HL-60/S4 treated with retinoic acid at 250 ng/mL for 4 days and 3 days (cell line): ENCODE measurements around the gene RILPL1.
"Not testable (repeated sequence)": the region's sequence is repeated elsewhere in the genome, so short reads cannot be mapped to it uniquely, and the experiment has no call there.

Source experiments
- in situ Hi-C: fragments of 300-500 bp; cut with MboI; formaldehyde crosslinking; loops from 2 replicates; pipeline ENCODE4 v1.7.0; 2022; ENCODE audit warnings: low sequenced_read_pairs

Gene RILPL1

GRCh38 chr12:123497065-123497464, 36.5 kb downstream of the RILPL1 start:
- in situ Hi-C loops: no loop called here

DNA sequence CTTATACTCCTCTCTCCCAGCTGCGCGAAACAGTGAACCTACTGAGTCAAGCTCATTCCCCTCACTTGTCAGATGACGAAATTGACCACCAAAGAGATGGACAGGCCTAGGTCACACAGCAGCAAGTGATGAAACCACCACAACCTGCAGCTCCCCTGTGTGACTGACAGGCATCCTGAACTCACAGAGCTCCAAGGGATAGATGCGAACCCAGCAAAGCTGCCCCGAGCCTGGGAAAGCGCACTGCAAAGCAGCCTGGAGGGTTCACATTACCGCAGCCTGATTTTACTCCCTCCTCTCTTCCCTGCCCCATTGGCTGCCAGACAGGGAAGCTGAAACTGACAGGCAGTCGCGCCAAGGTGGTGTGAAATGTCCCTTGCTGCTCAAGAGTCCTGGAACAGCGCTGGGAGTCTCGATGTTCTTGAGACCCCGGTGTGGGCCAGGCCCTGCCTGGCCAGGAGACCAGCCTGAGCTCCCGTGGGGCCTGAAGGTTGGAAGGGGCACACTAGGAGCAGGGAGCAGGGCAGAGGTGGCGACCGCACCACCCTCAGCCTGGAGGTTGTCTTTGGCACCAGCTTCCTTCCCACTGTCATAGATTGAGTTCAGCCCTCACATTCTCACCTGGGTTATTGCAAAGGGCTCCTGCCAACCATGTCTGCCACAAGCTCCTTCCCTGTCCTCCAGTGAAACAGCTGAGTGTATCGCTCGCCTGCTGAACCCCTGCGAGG, 39.2 kb downstream of the RILPL1 start:
- in situ Hi-C loops: no loop called here

- in situ Hi-C loops: not testable (repeated sequence)
These were observed 41.0 kb downstream of the RILPL1 start for GRCh38 chr12:123492339-123493039.

DNA sequence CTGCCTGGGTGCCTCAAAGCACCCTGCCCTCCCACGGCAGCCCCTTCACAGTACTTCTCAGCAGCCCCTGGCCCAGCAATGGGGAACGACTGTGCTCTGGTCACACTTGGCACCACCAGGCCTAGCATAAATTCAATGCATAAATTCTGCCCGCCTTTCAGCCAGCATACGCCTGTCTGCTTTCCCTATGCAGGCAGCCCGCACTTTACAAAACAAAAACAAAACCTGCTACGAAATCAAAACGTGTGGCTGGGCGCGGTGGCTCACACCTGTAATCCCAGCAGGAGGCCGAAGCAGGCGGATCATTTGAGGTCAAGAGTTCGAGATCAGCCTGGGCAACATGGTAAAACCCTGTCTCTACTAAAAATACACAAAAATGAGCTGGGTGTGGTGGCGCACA, 42.0 kb downstream of the RILPL1 start:
- in situ Hi-C loops: no loop called here

- in situ Hi-C loops: no loop called here
These were observed 42.5 kb downstream of the RILPL1 start for GRCh38 chr12:123491056-123491455.

- in situ Hi-C loops: no loop called here
These were observed 43.4 kb downstream of the RILPL1 start for GRCh38 chr12:123490089-123490488.

- in situ Hi-C loops: no loop called here
These were observed 43.9 kb downstream of the RILPL1 start for GRCh38 chr12:123489580-123489979.

DNA sequence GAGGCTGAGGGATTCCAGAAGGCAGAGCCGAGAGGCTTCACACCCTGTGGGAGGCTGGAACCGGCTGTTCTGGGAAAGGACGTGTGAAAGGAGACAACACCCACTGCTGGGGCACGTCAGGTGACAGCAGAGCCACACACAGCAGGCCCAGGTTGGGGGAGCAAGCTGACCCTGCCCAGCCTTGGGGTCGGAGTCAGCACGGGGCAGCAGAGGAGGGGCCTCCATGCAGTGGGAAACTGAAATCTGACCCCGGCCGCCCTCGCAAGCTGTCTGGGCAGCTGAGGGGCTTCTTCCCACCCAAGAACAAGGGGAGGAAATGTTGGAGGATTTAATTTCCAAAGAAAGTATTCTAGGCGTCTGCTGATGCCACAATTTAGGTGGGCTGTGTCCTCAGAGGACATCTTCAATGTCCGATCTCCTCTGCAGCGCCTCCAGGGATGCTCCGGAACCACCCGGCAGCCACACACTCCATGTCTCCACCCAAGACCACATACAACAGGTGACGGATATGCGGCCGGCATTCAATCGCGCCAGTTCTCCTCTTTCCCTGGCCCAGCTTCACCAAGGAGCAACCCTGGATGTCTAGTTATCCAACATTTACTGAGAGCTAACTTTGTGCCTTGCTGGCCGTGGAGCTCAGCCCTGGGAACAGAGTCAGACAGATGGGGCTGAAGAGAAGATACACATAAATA, 44.8 kb downstream of the RILPL1 start:
- in situ Hi-C loops: no loop called here

DNA sequence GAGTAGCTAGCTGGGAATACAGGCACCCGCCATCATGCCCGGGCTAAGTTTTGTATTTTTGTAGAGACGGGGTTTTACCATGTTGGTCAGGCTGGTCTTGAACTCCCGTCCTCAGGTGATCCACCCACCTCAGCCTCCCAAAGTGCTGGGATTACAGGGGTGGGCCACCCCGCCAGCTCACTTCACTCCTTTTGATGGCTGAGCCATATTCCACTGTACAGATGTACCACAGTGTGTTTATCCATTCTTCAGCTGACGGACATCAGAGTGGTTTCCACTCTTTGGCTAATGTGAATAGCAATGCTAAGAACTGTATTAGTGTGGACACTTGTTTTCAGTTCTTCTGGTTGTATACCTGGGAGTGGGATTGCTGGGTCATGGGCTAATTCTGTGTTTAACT, 46.1 kb downstream of the RILPL1 start:
- in situ Hi-C loops: no loop called here

DNA sequence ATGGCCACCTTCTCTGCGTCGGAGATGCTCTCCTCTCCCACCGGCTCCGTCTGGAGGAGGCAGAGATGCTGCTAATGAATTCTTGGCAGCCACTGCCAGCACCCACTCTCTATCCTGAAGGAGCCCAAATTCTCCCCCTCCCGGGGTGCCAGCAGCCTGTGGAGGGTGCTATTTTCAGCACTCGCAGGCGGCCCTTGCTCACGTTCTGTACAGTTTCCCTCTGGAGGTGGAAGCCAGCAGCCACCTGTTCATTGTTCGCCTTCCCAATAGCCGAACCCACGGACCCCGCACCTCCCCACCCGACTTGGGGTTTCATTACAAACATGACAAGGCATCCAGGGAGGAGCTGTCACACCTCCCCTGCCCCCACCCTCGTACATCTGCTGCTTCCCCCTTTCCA, 47.8 kb downstream of the RILPL1 start:
- in situ Hi-C loops: no loop called here

DNA sequence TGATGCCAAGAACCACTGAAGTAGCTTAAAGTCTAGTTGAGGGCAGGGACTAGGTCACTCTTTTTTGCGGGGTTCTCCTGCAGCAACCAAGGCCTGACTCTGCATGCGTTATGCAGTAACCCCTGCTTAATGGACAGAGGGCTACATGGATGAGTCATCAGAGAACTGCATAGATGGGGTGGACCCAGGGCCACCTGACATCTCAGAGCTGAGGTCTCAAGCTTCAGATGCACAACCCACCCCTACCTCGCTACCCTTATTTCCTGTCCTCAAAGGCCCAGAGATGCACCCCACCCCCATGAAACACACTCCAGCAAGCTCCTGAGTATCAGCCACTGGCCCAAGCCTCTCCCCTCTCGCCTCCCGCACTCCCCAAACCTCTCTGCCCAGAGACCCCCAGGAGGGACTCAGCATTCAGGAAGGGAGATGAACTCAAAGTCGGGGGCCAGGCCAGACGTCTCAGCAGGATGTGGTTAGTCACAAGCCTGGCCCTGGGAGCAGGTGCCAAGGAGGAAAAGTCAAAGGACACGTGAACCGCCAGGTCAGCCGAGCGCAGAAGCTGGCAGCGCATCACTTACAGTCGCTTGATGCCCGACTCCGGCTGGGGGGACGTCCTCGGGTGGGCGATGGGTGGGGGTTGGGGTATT, 49.8 kb downstream of the RILPL1 start:
- in situ Hi-C loops: no loop called here

DNA sequence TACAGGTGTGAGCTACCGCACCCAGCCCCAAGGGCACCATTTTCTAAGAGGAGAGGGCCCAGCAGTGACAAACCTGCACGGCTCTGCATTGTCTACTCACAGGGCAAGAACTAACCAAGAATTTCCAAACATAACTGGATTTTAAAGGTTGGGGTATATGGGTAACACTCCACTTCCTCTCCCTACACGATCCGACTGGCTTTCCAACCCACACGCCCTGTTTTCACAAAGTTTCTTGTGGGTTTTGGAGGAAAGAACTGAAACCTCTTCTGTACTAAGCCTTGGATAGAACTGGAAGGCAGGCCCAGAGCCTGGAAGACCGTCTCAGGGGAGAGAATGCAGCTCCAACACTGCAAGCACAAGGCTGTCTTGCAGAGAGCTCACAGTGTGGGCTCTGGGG, 50.6 kb downstream of the RILPL1 start:
- in situ Hi-C loops: no loop called here

DNA sequence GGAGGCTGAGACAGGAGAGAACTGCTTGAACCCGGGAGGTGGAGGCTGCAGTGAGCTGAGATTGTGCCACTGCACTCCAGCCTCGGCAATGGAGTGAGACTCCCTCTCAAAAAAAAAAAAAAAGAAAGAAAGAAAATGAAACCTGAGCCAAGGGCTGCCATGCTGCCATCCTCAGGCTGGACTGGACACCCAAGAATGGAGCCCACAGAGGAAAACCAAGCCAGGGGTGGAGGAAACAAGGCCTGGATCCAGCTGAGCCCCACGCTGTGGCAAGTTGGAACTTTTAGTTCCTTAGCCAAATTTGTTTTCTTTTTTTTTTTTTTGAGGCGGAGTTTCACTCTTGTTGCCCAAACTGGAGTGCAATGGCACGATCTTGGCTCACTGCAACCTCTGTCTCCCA, 52.3 kb downstream of the RILPL1 start:
- in situ Hi-C loops: not testable (repeated sequence)

DNA sequence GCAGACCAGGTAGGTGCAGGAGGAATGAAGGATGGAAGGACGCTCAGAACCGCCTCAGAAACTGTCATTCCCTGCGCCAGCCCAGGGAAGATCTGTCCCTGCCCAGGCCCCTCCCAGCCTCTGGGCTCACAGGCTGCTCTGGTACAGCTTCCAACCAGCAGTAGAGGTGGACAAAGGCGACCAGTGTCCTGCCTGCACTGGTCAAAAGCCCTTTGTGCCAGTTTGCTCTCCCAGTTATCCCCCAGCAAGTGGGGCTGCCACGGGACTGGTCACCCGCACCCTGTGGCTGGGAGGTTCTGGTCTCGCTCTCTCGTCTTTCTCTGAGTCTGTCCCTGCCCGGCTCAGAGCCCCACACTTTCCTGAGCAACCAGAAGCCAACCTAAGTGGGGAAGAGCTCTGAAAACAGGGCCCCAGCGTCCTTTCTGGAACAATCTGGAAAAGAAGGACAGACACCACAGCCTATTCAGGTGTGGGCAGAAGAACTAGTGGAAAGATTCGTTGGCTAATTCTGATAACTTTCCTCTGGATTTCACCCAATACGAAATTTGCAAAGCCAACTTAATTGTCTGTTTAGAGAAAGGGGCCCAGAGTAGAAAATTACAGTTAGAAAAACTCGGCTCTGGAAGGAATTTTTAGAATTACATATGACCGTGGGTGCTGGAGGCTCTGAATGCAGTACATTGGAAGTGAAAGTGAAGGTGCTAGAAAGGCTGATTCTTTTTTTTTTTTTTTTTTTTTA, 53.9 kb downstream of the RILPL1 start:
- in situ Hi-C loops: no loop called here

- in situ Hi-C loops: no loop called here
These were observed 54.8 kb downstream of the RILPL1 start for GRCh38 chr12:123478762-123479161.

DNA sequence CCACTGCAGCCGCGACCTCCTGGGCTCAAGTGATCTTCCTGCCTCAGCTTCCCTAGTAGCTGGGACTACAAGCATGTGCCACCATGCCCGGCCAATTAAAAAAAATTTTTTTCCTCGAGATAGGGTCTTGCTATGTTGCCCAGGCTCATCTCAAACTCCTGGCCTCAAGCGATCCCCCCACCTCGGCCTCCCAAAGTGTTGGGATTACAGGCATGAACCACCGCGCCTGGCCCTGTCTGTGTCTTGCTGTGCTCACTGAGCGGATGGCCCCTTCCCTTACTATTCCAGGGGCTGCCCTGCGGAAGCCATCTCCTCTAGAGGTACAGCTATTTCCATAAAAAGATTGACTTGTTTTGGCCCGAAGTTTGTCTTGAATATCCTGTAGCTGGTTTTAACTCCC, 55.5 kb downstream of the RILPL1 start:
- in situ Hi-C loops: no loop called here

DNA sequence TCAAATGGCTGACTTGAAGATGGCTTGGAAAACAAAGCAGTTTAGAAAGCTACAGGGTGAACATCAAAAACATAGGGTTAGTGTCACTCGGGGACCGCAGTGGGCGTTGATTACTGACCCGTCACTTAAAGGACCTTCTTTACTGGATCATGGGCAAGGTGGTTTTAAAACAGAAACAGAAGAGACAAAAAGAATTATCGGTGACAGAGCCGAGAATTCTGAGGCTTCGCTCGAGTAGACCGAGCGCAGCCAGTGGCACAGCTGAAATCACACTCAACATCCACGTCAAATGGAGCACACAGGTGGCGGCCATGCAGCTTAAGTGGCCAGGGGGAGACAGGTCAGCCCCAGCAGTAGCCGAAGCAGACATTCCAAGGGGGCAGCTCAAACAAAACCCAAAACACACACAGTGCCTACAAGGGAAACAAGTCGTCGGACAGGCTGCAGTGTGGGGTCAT, 58.2 kb downstream of the RILPL1 start:
- in situ Hi-C loops: no loop called here

DNA sequence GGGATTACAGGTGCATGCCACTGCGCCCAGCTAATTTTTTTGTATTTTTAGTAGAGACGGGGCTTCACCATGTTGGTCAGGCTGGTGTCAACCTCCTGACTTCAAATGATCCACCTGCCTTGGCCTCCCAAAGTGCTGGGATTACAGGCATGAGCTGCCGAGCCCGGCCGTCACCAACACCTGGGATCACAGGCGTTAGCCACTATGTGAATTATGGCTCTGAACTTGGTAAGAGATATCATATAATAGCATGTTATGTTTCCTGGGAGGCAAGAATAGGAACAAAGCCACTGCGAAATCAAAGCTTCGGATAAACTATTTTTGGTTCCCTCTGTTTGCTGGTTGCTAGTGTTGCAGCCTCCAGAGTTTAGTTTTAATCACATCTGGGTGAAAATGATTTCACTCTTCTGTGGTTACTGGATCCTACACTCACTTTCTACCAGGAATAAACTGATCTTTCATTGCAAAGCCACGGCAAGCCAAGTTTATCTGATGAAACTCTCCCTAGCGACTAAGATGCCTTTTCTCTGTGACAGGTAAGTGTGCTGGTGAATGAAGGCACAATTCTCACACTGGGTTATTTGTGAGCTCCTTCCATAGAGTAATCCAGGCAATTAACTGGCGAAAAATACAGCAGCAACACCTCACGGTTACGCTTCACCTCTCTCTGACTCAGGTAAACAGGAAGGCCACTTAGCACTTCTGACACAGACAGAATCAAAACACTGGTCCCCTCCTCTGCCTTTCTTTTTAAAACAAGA, 58.9 kb downstream of the RILPL1 start:
- in situ Hi-C loops: no loop called here

GRCh38 chr12:123472438-123472849, 61.1 kb downstream of the RILPL1 start:
- in situ Hi-C loops: no loop called here
